ENCODE data around the gene ZFAND6. TPM values are rescaled to one million over a fixed set of nuclear protein-coding genes. Genes with fewer than 3 reads are reported as not detected.

ZFAND6 gene
- polyA plus RNA-seq, 3 donors, result 41.6 to 106 (median 99.6) TPM

- Mint-ChIP-seq H3K27ac (peak overlapping the region in 1 of 7 donors; percentile 15), H3K4me3 (no peak overlapping the region), H3K9me3 (peaks cover 0 to 2% (median 0%) of the 10 kb centered on the region in 7 donors), H3K4me1 (no peaks in the 10 kb centered on the region), H3K36me3 (peaks cover 71 to 77% of the 10 kb centered on the region in 2 donors), H3K27me3 (ENCODE audit: low read depth in 3 of 3) (no peaks in the 10 kb centered on the region)
- H2AFZ ChIP-seq (ENCODE audit: insufficient read depth, low read depth, low read length, poor library complexity, severe bottlenecking), result no peak overlapping the region
- H3K4me2 ChIP-seq (replicated peaks; ENCODE audit: extremely low read depth, low read length, poor library complexity, severe bottlenecking), result no peak overlapping the region
- intact Hi-C loops (cut with micrococcal nuclease), result no loop called here
- peaks cover 60 to 75% of the 10 kb centered on the region in 2 donors for H3K36me3 ChIP-seq (replicated peaks in 1 of 2; ENCODE audit: control insufficient read depth in 1 of 2, insufficient read depth in 2 of 2, low read length in 2 of 2)
- no peaks in the 10 kb centered on the region for H3K9me3 ChIP-seq (replicated peaks in 1 of 2; ENCODE audit: control insufficient read depth in 1 of 2, insufficient read depth in 1 of 2, low read length in 2 of 2)
- H3K4me1 ChIP-seq (ENCODE audit: control insufficient read depth in 1 of 2, insufficient read depth in 2 of 2, low read length in 2 of 2), result no peaks in the 10 kb centered on the region
- H4K20me1 ChIP-seq (ENCODE audit: insufficient read depth, low read length), result no peaks in the 10 kb centered on the region
- H3K27ac ChIP-seq (ENCODE audit: low read depth in 1 of 2, low read length in 2 of 2), result no peak overlapping the region
- WGBS (ENCODE audit: insufficient coverage), result 96% methylated on average over 4 of the region's 7 CpGs
- H3K4me3 ChIP-seq (replicated peaks in 1 of 3; ENCODE audit: low read depth in 2 of 3, low read length in 3 of 3), result no peak overlapping the region
- no peaks in the 10 kb centered on the region for H3K79me2 ChIP-seq (ENCODE audit: insufficient read depth, low read length)
- TF ChIP-seq CTCF (IDR thresholded peaks at IDR 0.05), result no peak
- no peak overlapping the region for H3K9ac ChIP-seq (ENCODE audit: insufficient read depth, low read length, poor library complexity, severe bottlenecking)
- no peaks in the 10 kb centered on the region for H3K27me3 ChIP-seq (ENCODE audit: control insufficient read depth in 2 of 2, insufficient read depth in 2 of 2, low read length in 2 of 2)
- DNase-seq, result no peak
Observed at GRCh38 chr15:80186066-80186465, 126.6 kb downstream of the ZFAND6 start.

- no peaks in the 10 kb centered on the region for H3K4me1 Mint-ChIP-seq
- Histone ChIP-seq H3K27ac (ENCODE audit: low read depth in 1 of 2, low read length in 2 of 2) (no peak overlapping the region), H3K36me3 (replicated peaks in 1 of 2; ENCODE audit: control insufficient read depth in 1 of 2, insufficient read depth in 2 of 2, low read length in 2 of 2) (peaks cover 55 to 69% of the 10 kb centered on the region in 2 donors), H3K4me1 (ENCODE audit: control insufficient read depth in 1 of 2, insufficient read depth in 2 of 2, low read length in 2 of 2) (no peaks in the 10 kb centered on the region), H3K9me3 (replicated peaks in 1 of 2; ENCODE audit: control insufficient read depth in 1 of 2, insufficient read depth in 1 of 2, low read length in 2 of 2) (no peaks in the 10 kb centered on the region), H2AFZ (ENCODE audit: insufficient read depth, low read depth, low read length, poor library complexity, severe bottlenecking) (no peak overlapping the region), H3K27me3 (ENCODE audit: control insufficient read depth in 2 of 2, insufficient read depth in 2 of 2, low read length in 2 of 2) (no peaks in the 10 kb centered on the region), H3K4me3 (replicated peaks in 1 of 3; ENCODE audit: low read depth in 2 of 3, low read length in 3 of 3) (no peak overlapping the region), H3K4me2 (replicated peaks; ENCODE audit: extremely low read depth, low read length, poor library complexity, severe bottlenecking) (no peak overlapping the region), H3K79me2 (ENCODE audit: insufficient read depth, low read length) (no peaks in the 10 kb centered on the region), H3K9ac (ENCODE audit: insufficient read depth, low read length, poor library complexity, severe bottlenecking) (no peak overlapping the region), H4K20me1 (ENCODE audit: insufficient read depth, low read length) (no peaks in the 10 kb centered on the region)
- no CpG with 5 or more reads among the region's 1 CpG for WGBS (ENCODE audit: insufficient coverage)
- DNase-seq, result no peak
- H3K4me3 Mint-ChIP-seq, result no peak overlapping the region
- H3K36me3 Mint-ChIP-seq, result peaks cover 66 to 72% of the 10 kb centered on the region in 2 donors
- TF ChIP-seq CTCF (IDR thresholded peaks at IDR 0.05), result no peak
- H3K27me3 Mint-ChIP-seq (ENCODE audit: low read depth in 3 of 3), result no peaks in the 10 kb centered on the region
- intact Hi-C loops (cut with micrococcal nuclease), result no loop called here
- peaks cover 0 to 2% (median 0%) of the 10 kb centered on the region in 7 donors for H3K9me3 Mint-ChIP-seq
- H3K27ac Mint-ChIP-seq, result no peak overlapping the region
Observed at GRCh38 chr15:80186597-80186996, 127.1 kb downstream of the ZFAND6 start.

Small RNAs within 50 kb of the gene (small RNA-seq; reads per million reads assigned to genes)
- not detected for gene RF00017 (ENCODE audit: insufficient read length, low read depth)

Other genes with a start within 250 kb of the ZFAND6 start
- 100 to 1,000 TPM in 1 of 3 donors, 10 to 100 TPM in 2; 44.6 to 129 (median 76.4) TPM for gene MTHFS, start 162.7 kb upstream of the ZFAND6 start, polyA plus RNA-seq
- 100 to 1,000 TPM; 277 to 465 (median 350) TPM for gene BCL2A1, start 88.5 kb upstream of the ZFAND6 start, polyA plus RNA-seq
- 10 to 100 TPM; 16.5 to 25.4 (median 24.0) TPM for gene FAH, start 93.3 kb downstream of the ZFAND6 start, polyA plus RNA-seq
- gene CTXND1, start 192.5 kb downstream of the ZFAND6 start, polyA plus RNA-seq, result not detected

Measured in CD14-positive monocyte (primary cell).